ENCODE results near the gene PRPF31. TPM values are rescaled to one million over a fixed set of nuclear protein-coding genes. Genes with fewer than 3 reads are reported as not detected.

PRPF31 gene
- total and polyA plus RNA-seq, 5 donors from 2014 or later = 57.8 to 74.8 (median 65.6) TPM

DNA sequence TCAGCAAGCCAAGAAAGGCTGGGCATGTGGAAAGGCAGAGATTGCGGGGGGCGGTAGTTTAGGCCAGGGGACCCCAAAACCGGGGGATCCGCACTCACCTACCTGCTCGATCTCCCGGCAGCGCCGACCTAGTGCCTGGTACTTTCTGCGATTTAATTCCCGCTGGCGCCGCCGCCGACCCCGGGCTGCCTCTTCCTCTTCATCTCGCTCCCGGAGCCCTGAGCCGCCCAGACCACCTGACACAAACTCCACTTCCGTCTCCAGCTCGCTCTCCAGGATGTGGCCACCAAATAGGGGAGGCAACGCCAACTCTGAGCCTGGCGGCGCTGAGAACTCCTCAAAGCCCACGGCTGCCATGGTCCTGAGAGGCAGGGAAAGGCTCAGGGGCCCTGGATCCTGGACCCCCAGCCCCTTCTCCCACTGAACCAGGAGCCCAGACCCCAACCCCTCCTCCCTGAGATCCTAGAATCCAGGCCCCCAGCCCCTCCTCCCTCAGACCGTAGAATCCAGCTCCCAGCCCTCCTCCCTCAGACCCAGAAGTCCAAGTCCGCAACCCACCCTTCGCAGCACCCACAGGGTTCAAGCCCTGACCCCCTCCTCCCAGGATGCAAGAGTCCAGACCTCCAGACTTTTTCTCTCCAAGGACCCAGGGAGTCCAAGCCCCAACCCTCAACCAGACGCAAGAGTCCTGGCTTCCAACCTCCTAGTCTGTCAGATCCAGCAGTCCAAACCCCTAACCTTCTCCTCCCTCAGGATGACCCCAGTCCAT is 1.0 kb upstream of the PRPF31 start:
- ATAC-seq (ENCODE audit: low read depth in 2 of 2) = peak; percentile 26 to 32
- H3K27me3 Mint-ChIP-seq = peaks cover 4% of the 10 kb centered on the region
- H3K9me3 Mint-ChIP-seq = no peaks in the 10 kb centered on the region
- peak; percentile 18 to 83 (median 54) for DNase-seq
- Histone ChIP-seq H3K9me3 (ENCODE audit: control insufficient read depth in 2 of 2, low read length in 2 of 2) (no peaks in the 10 kb centered on the region), H3K36me3 (ENCODE audit: control insufficient read depth, insufficient read depth, low read length) (peaks cover 27% of the 10 kb centered on the region), H3K27ac (ENCODE audit: insufficient read depth, low read length, poor library complexity, severe bottlenecking) (peak overlapping the region; percentile 86), H3K4me3 (ENCODE audit: low read depth, low read length) (peak overlapping the region; percentile 96), H3K4me1 (ENCODE audit: control insufficient read depth, insufficient read depth, low read length, poor library complexity, severe bottlenecking) (peaks cover 26% of the 10 kb centered on the region), H3K27me3 (ENCODE audit: control insufficient read depth, insufficient read depth, low read length) (no peaks in the 10 kb centered on the region)
- peaks cover 9% of the 10 kb centered on the region for H3K36me3 Mint-ChIP-seq
- H3K4me1 Mint-ChIP-seq = peaks cover 8 to 45% (median 20%) of the 10 kb centered on the region in 4 donors
- peak overlapping the region; percentile 93 to 95 (median 94) for H3K4me3 Mint-ChIP-seq
- peak overlapping the region; percentile 92 to 97 (median 96) for H3K27ac Mint-ChIP-seq

DNA sequence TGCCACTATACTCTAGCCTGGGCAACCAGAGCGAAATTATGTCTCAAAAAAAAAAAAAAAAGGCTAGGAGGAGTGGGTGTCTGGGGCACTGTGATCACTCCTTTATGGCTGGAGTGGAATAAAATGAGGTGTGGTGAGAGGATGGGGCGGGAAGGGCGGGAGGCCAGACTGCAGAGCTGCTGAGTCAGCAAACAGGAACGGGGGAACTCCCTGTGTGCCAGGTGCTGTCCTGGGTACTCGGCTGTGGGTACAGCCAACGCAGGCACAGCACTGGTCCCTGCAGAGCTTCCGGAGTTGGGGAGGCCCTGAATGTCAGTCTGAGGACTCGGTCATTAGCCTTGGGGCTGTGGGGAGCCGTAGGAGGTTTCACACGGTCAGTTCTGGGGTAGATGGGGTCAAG is 5.7 kb downstream of the PRPF31 start:
- ATAC-seq (ENCODE audit: low read depth in 2 of 2) (no peak), DNase-seq (no peak)
- Histone ChIP-seq H3K4me3 (ENCODE audit: low read depth, low read length) (no peak overlapping the region), H3K36me3 (ENCODE audit: control insufficient read depth, insufficient read depth, low read length) (peaks cover 68% of the 10 kb centered on the region), H3K4me1 (ENCODE audit: control insufficient read depth, insufficient read depth, low read length, poor library complexity, severe bottlenecking) (peaks cover 9% of the 10 kb centered on the region), H3K9me3 (ENCODE audit: control insufficient read depth in 2 of 2, low read length in 2 of 2) (no peaks in the 10 kb centered on the region), H3K27ac (ENCODE audit: insufficient read depth, low read length, poor library complexity, severe bottlenecking) (no peak overlapping the region), H3K27me3 (ENCODE audit: control insufficient read depth, insufficient read depth, low read length) (no peaks in the 10 kb centered on the region)
- peaks cover 13% of the 10 kb centered on the region for H3K36me3 Mint-ChIP-seq
- H3K27me3 Mint-ChIP-seq = no peaks in the 10 kb centered on the region
- H3K9me3 Mint-ChIP-seq = no peaks in the 10 kb centered on the region
- no peak overlapping the region for H3K27ac Mint-ChIP-seq
- H3K4me3 Mint-ChIP-seq = no peak overlapping the region
- peaks cover 0 to 14% (median 7%) of the 10 kb centered on the region in 4 donors for H3K4me1 Mint-ChIP-seq

DNA sequence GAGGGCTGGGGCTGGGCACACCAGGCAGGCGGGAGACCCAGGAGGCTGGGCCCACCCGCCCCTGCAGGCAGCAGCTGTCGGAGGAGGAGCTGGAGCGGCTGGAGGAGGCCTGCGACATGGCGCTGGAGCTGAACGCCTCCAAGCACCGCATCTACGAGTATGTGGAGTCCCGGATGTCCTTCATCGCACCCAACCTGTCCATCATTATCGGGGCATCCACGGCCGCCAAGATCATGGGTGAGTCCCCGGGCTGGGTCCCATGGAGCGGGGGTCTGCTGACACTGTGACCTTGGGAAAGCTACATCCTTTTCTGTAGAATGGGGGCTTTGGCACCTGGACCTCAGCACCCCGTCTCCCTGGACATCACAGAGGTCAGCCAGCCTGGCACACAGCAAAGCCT is 8.1 kb downstream of the PRPF31 start:
- Mint-ChIP-seq H3K9me3 (no peaks in the 10 kb centered on the region), H3K27me3 (no peaks in the 10 kb centered on the region), H3K4me3 (no peak overlapping the region), H3K4me1 (peaks cover 0 to 2% (median 0%) of the 10 kb centered on the region in 4 donors), H3K36me3 (peaks cover 20% of the 10 kb centered on the region), H3K27ac (no peak overlapping the region)
- H3K27ac ChIP-seq (ENCODE audit: insufficient read depth, low read length, poor library complexity, severe bottlenecking) = no peak overlapping the region
- H3K9me3 ChIP-seq (ENCODE audit: control insufficient read depth in 2 of 2, low read length in 2 of 2) = no peaks in the 10 kb centered on the region
- H3K4me1 ChIP-seq (ENCODE audit: control insufficient read depth, insufficient read depth, low read length, poor library complexity, severe bottlenecking) = no peaks in the 10 kb centered on the region
- no peak overlapping the region for H3K4me3 ChIP-seq (ENCODE audit: low read depth, low read length)
- no peak for DNase-seq
- ATAC-seq (ENCODE audit: low read depth in 2 of 2) = no peak
- no peaks in the 10 kb centered on the region for H3K27me3 ChIP-seq (ENCODE audit: control insufficient read depth, insufficient read depth, low read length)
- H3K36me3 ChIP-seq (ENCODE audit: control insufficient read depth, insufficient read depth, low read length) = peaks cover 71% of the 10 kb centered on the region

- DNase-seq (no peak), ATAC-seq (ENCODE audit: low read depth in 2 of 2) (no peak)
- H3K27me3 Mint-ChIP-seq = no peaks in the 10 kb centered on the region
- H3K4me1 Mint-ChIP-seq = peaks cover 0 to 2% (median 0%) of the 10 kb centered on the region in 4 donors
- no peaks in the 10 kb centered on the region for H3K27me3 ChIP-seq (ENCODE audit: control insufficient read depth, insufficient read depth, low read length)
- no peak overlapping the region for H3K4me3 Mint-ChIP-seq
- H3K27ac ChIP-seq (ENCODE audit: insufficient read depth, low read length, poor library complexity, severe bottlenecking) = no peak overlapping the region
- H3K36me3 ChIP-seq (ENCODE audit: control insufficient read depth, insufficient read depth, low read length) = peaks cover 71% of the 10 kb centered on the region
- no peaks in the 10 kb centered on the region for H3K4me1 ChIP-seq (ENCODE audit: control insufficient read depth, insufficient read depth, low read length, poor library complexity, severe bottlenecking)
- peak overlapping the region in 1 of 3 donors; percentile 32 for H3K27ac Mint-ChIP-seq
- H3K36me3 Mint-ChIP-seq = peaks cover 20% of the 10 kb centered on the region
- H3K4me3 ChIP-seq (ENCODE audit: low read depth, low read length) = no peak overlapping the region
- no peaks in the 10 kb centered on the region for H3K9me3 Mint-ChIP-seq
- no peaks in the 10 kb centered on the region for H3K9me3 ChIP-seq (ENCODE audit: control insufficient read depth in 2 of 2, low read length in 2 of 2)
These were observed 8.8 kb downstream of the PRPF31 start for GRCh38 chr19:54124393-54124792.

GRCh38 chr19:54125713-54126112 is 10.2 kb downstream of the PRPF31 start:
- ATAC-seq (ENCODE audit: low read depth in 2 of 2) = no peak
- Mint-ChIP-seq H3K4me1 (no peaks in the 10 kb centered on the region), H3K36me3 (peaks cover 15% of the 10 kb centered on the region), H3K4me3 (peak overlapping the region in 1 of 4 donors; percentile 44), H3K27ac (peak overlapping the region in 1 of 3 donors; percentile 32), H3K27me3 (no peaks in the 10 kb centered on the region), H3K9me3 (no peaks in the 10 kb centered on the region)
- peaks cover 65% of the 10 kb centered on the region for H3K36me3 ChIP-seq (ENCODE audit: control insufficient read depth, insufficient read depth, low read length)
- no peaks in the 10 kb centered on the region for H3K4me1 ChIP-seq (ENCODE audit: control insufficient read depth, insufficient read depth, low read length, poor library complexity, severe bottlenecking)
- no peak overlapping the region for H3K4me3 ChIP-seq (ENCODE audit: low read depth, low read length)
- no peak for DNase-seq
- H3K27ac ChIP-seq (ENCODE audit: insufficient read depth, low read length, poor library complexity, severe bottlenecking) = no peak overlapping the region
- no peaks in the 10 kb centered on the region for H3K27me3 ChIP-seq (ENCODE audit: control insufficient read depth, insufficient read depth, low read length)
- H3K9me3 ChIP-seq (ENCODE audit: control insufficient read depth in 2 of 2, low read length in 2 of 2) = no peaks in the 10 kb centered on the region

DNA sequence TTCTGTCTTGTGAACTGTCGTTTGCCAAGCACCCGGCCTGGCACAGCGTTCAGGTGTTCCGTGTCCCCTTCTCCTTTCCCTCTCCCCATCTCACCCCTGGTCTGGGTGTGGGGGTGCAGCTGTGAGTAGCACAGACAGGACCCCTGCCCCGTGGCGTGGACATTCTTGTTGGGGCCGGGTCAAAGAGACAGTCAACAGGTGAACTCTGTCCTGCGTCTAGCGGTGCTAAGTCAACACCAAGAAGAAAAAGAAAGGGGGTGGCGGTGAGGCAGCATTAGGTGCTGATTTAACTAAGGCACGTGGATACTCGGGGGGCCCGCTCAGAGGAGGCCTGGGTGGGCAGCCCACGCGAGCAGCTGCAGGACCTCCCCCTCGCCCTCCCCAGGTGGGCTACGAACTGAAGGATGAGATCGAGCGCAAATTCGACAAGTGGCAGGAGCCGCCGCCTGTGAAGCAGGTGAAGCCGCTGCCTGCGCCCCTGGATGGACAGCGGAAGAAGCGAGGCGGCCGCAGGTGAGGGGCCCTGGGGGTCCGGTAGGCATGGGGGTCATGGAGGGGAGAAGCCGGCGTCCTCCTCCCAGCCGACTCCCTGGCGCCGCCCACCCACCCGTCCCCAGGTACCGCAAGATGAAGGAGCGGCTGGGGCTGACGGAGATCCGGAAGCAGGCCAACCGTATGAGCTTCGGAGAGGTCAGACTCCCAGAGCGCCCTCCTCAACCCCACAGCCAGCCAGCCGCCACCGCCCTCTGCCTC is 12.3 kb downstream of the PRPF31 start:
- H3K27me3 ChIP-seq (ENCODE audit: control insufficient read depth, insufficient read depth, low read length) = no peaks in the 10 kb centered on the region
- Mint-ChIP-seq H3K27me3 (no peaks in the 10 kb centered on the region), H3K4me3 (no peak overlapping the region), H3K4me1 (no peaks in the 10 kb centered on the region), H3K9me3 (no peaks in the 10 kb centered on the region), H3K27ac (no peak overlapping the region), H3K36me3 (peaks cover 16% of the 10 kb centered on the region)
- no peaks in the 10 kb centered on the region for H3K4me1 ChIP-seq (ENCODE audit: control insufficient read depth, insufficient read depth, low read length, poor library complexity, severe bottlenecking)
- DNase-seq (no peak), ATAC-seq (ENCODE audit: low read depth in 2 of 2) (no peak)
- H3K4me3 ChIP-seq (ENCODE audit: low read depth, low read length) = no peak overlapping the region
- H3K36me3 ChIP-seq (ENCODE audit: control insufficient read depth, insufficient read depth, low read length) = peaks cover 62% of the 10 kb centered on the region
- no peak overlapping the region for H3K27ac ChIP-seq (ENCODE audit: insufficient read depth, low read length, poor library complexity, severe bottlenecking)
- H3K9me3 ChIP-seq (ENCODE audit: control insufficient read depth in 2 of 2, low read length in 2 of 2) = no peaks in the 10 kb centered on the region

GRCh38 chr19:54128441-54128725 is 12.8 kb downstream of the PRPF31 start:
- Histone ChIP-seq H3K27ac (ENCODE audit: insufficient read depth, low read length, poor library complexity, severe bottlenecking) (no peak overlapping the region), H3K36me3 (ENCODE audit: control insufficient read depth, insufficient read depth, low read length) (peaks cover 57% of the 10 kb centered on the region), H3K4me3 (ENCODE audit: low read depth, low read length) (no peak overlapping the region), H3K9me3 (ENCODE audit: control insufficient read depth in 2 of 2, low read length in 2 of 2) (no peaks in the 10 kb centered on the region), H3K4me1 (ENCODE audit: control insufficient read depth, insufficient read depth, low read length, poor library complexity, severe bottlenecking) (no peaks in the 10 kb centered on the region), H3K27me3 (ENCODE audit: control insufficient read depth, insufficient read depth, low read length) (no peaks in the 10 kb centered on the region)
- DNase-seq = no peak
- Mint-ChIP-seq H3K4me3 (no peak overlapping the region), H3K27me3 (no peaks in the 10 kb centered on the region), H3K27ac (peak overlapping the region in 1 of 3 donors; percentile 76), H3K9me3 (no peaks in the 10 kb centered on the region), H3K4me1 (no peaks in the 10 kb centered on the region), H3K36me3 (peaks cover 13% of the 10 kb centered on the region)
- no peak for ATAC-seq (ENCODE audit: low read depth in 2 of 2)

All from CD4-positive, CD25-positive, alpha-beta regulatory T cell (primary cell).